Activated CD8-positive, alpha-beta memory T cell treated with anti-CD3 and anti-CD28 coated beads for 1 hour (primary cell): Measurements from ENCODE around the gene LYG2.
"Not testable (repeated sequence)": the region's sequence is repeated elsewhere in the genome, so short reads cannot be mapped to it uniquely, and the experiment has no call there.

Experiments
- DNase-seq, 2 donors: peaks; one replicate each; pipeline ENCODE4 v3.0.0-alpha.2; 2020; ENCODE audit warnings: low read depth in 1 of 2; ENCODE audit errors: extremely low read depth in 1 of 2

Gene LYG2

GRCh38 chr2:99255491-99256318 is at the start of gene LYG2:
Gene LYG2 (minus strand): TSS chr2:99255666. CDS start chr2:99254260, 1,406 bp downstream.
- DNase-seq, result no peak

- not testable (repeated sequence) for DNase-seq
These were observed 45.6 kb upstream of the LYG2 start, which contains the start of gene LYG1 for GRCh38 chr2:99301097-99301496. Gene LYG1 (minus strand): TSS chr2:99301197. CDS start chr2:99295670, 5,527 bp downstream.

- no peak for DNase-seq
These were observed 44.1 kb upstream of the LYG2 start for GRCh38 chr2:99299580-99299979.

- DNase-seq, result no peak
These were observed 42.5 kb upstream of the LYG2 start for GRCh38 chr2:99297994-99298393.

GRCh38 chr2:99285526-99285925 is 30.1 kb upstream of the LYG2 start:
- no peak for DNase-seq

- no peak for DNase-seq
These were observed 24.7 kb upstream of the LYG2 start for GRCh38 chr2:99279969-99280695.

GRCh38 chr2:99278793-99279291 is 23.4 kb upstream of the LYG2 start:
- DNase-seq, result no peak

GRCh38 chr2:99278195-99278765 is 22.8 kb upstream of the LYG2 start:
- DNase-seq, result not testable (repeated sequence)

GRCh38 chr2:99275882-99276281 is 20.4 kb upstream of the LYG2 start:
- DNase-seq, result no peak

- DNase-seq, result no peak
These were observed 5.8 kb upstream of the LYG2 start for GRCh38 chr2:99261242-99261641.

GRCh38 chr2:99260184-99260583 is 4.7 kb upstream of the LYG2 start:
- no peak for DNase-seq

- DNase-seq, result no peak
These were observed 4.0 kb upstream of the LYG2 start for GRCh38 chr2:99259465-99259864.

GRCh38 chr2:99256677-99257076 is 1.2 kb upstream of the LYG2 start:
- DNase-seq, result no peak

- no peak for DNase-seq
These were observed 5.5 kb downstream of the LYG2 start for GRCh38 chr2:99249951-99250350.

- DNase-seq, result no peak
These were observed 13.3 kb downstream of the LYG2 start for GRCh38 chr2:99242151-99242550.

GRCh38 chr2:99240431-99240830 is 15.0 kb downstream of the LYG2 start:
- DNase-seq, result no peak

- DNase-seq, result no peak
These were observed 16.9 kb downstream of the LYG2 start for GRCh38 chr2:99238599-99238998.

GRCh38 chr2:99233177-99233576 is 22.3 kb downstream of the LYG2 start:
- DNase-seq, result not testable (repeated sequence)

GRCh38 chr2:99217929-99218501 is 37.5 kb downstream of the LYG2 start:
- no peak for DNase-seq

GRCh38 chr2:99216096-99216495 is 39.4 kb downstream of the LYG2 start:
- no peak for DNase-seq

- DNase-seq, result no peak
These were observed 50.0 kb downstream of the LYG2 start for GRCh38 chr2:99205491-99205890.
